ENCODE data around the gene SELP. TPM values are rescaled to one million over a fixed set of nuclear protein-coding genes. Genes with fewer than 3 reads are reported as not detected.

The SELP gene
- total and polyA plus RNA-seq, 2 of the 8 experiments (the other 6 are each of a cell fraction or from before 2014, with no cell fraction given) = not detected

DNA sequence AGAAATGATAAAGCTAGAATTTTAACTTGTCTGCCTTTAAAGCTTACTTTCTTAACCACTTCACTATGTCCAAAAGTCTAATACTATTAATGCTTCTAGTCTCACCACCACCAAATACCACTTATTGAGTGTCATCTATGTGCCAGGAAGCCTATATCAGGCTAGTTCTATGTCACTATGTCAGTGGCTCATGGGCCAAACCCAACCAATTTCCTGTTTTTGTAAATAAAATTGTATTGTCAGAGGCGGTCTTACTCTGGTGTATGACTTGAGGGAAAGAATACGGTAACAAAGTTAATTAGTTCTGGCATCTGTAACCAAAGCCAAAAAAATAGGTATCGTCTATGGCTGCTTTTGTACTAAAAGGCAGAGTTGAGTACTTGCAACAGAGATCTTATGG lies 58.5 kb downstream of the SELP start (continued):
- TF ChIP-seq MAFK (IDR thresholded peaks at IDR 0.05; ENCODE audit: low read depth, low read length) (no peak), CBX5 (IDR thresholded peaks at IDR 0.05; ENCODE audit: low read depth, low read length) (no peak)
